Cardiac fibroblast (primary cell): ENCODE data around the gene NOL9.

Experiments used
- DNase-seq, 2 donors: peaks; one replicate each; pipeline versions ENCODE4 v3.0.0 to v3.0.0-alpha.2; 2010; ENCODE audit warnings: low read depth in 2 of 2
- H3K4me3 ChIP-seq, 2 donors: replicated peaks in 1 of 2; 1 replicate in 1 of 2; 2 replicates in 1 of 2; pipeline ENCODE4 v1.5.1; 2011; ENCODE audit warnings: low read depth in 2 of 2, low read length in 2 of 2, mild to moderate bottlenecking in 2 of 2, moderate library complexity in 1 of 2
- TF ChIP-seq, protein P1 (sequence below): IDR thresholded peaks from one replicate; pipeline ENCODE4 v1.5.1; 2011; ENCODE audit warnings: low read depth, mild to moderate bottlenecking, low read length, inconsistent platforms

NOL9 gene

DNA sequence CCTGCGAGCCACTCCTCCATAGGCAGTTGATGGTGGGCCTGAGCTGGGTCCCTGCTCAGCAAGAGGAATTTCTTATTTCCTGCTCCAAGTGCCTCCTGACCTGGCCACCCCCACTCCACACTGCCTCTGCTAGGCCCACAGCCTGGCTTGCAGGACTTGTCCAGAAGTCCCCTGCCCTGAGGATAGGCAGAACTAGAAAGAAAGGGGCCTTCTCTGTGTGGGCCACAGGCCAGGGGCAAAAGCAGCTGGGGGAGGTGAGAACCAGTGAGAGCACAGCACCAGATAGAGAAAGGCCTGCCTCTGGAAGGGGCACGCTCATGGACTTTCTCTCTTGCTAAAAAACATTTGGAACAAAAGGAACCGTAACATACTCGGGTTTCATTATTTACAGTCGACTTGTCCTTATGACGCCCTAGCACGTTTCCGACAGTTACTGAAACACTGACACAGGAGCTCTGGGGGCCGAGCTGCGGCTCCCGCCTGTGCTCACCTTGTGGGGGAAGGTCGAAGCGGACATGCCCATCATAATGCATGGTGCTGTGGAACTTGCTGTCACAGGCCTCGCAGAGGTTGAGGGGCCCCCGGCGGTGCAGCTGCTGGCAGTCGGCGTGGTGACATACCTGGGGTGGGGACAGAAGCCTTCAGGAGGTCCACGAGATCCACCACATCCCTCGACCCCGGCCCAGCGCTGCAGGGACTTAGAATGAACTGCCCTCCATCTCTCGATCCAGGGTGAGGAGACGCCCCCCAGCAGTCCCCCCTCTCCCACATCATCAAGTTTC lies 77.1 kb downstream of the NOL9 start:
- H3K4me3 ChIP-seq, result no peak overlapping the region
- TF ChIP-seq, protein P1, sequence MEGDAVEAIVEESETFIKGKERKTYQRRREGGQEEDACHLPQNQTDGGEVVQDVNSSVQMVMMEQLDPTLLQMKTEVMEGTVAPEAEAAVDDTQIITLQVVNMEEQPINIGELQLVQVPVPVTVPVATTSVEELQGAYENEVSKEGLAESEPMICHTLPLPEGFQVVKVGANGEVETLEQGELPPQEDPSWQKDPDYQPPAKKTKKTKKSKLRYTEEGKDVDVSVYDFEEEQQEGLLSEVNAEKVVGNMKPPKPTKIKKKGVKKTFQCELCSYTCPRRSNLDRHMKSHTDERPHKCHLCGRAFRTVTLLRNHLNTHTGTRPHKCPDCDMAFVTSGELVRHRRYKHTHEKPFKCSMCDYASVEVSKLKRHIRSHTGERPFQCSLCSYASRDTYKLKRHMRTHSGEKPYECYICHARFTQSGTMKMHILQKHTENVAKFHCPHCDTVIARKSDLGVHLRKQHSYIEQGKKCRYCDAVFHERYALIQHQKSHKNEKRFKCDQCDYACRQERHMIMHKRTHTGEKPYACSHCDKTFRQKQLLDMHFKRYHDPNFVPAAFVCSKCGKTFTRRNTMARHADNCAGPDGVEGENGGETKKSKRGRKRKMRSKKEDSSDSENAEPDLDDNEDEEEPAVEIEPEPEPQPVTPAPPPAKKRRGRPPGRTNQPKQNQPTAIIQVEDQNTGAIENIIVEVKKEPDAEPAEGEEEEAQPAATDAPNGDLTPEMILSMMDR, result no peak
- DNase-seq, result no peak

DNA sequence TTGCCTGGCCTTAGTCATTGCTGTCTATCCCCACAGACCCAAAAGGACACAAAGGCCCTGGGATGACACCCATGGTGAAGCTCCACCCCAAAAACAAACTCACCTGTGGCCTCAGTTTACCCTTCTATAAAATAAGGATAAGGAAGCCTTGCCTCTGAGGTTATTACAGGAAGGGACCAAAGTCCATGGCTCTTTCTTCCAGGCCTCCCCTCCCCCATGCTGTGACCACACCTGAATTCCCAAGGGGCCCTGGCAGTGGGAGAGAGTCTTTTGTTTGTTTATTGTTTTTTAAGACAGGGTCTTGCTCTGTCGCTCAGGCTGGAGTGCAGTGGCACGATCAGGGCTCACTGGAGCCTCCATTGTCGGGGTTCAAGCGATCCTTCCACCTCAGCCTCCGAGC lies 77.8 kb downstream of the NOL9 start:
- TF ChIP-seq, protein P1, result no peak
- no peak for DNase-seq
- no peak overlapping the region for H3K4me3 ChIP-seq

DNA sequence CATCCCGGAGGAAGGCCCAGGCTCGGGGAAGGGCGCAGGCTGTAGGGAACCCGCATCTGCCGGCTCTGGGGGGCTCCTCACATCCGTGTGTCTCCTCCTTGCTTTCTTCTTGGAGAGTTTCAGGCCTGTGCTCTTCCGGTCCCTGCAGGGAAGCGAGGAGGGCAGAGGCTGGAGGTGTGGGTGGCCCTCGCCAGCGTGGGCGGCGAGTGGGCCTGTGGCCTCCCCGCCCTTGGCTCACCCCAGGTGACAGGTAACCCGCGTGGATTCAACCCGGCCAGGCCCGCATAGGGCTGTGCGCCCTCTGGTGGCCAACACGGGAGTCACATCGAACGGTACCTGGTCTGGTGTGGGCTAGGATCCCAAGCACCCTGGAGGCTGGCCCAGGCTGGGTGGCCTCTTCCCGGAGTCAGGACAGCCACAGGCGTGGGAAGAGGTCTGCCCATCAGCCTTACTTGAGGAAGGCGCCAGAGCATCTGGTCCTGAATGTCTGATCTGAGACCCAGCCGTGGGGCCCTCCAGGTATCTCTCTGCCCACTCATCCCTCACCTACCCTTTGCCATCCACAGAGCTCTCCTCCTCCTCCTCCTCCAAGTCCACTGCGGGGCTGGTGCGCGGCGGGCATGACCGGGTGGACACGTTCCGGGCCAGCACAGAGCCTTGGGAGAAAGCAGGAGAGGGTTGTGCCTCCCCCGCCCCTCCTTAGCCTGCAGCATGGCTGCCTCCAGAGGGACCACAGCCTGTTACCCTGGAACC lies 78.8 kb downstream of the NOL9 start:
- H3K4me3 ChIP-seq, result no peak overlapping the region
- peak in 1 of 2 donors; percentile 44 for DNase-seq
- TF ChIP-seq, protein P1, result peak; percentile 87

DNA sequence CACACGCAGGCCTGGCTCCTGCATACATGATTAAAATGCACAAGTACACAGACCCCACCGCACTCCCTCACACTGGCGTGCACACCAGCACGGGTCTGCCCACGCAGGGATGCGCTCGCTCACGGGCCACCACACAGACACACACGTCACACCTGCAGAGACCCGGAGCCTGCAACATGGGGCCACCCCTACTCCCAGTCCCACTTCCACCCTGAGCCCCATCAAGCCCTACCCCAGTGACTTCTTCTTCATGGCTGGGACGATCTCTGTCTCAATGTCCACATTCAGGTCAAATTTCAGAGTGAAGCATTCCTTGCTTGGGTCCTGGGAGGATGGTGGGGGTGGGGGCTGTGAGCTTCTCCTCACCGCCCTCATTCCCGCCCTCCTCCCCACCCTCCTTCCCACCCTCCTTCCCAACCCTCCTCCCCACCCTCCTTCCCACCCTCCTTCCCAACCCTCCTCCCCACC lies 79.5 kb downstream of the NOL9 start:
- TF ChIP-seq, protein P1, result no peak
- no peak for DNase-seq
- no peak overlapping the region for H3K4me3 ChIP-seq

DNA sequence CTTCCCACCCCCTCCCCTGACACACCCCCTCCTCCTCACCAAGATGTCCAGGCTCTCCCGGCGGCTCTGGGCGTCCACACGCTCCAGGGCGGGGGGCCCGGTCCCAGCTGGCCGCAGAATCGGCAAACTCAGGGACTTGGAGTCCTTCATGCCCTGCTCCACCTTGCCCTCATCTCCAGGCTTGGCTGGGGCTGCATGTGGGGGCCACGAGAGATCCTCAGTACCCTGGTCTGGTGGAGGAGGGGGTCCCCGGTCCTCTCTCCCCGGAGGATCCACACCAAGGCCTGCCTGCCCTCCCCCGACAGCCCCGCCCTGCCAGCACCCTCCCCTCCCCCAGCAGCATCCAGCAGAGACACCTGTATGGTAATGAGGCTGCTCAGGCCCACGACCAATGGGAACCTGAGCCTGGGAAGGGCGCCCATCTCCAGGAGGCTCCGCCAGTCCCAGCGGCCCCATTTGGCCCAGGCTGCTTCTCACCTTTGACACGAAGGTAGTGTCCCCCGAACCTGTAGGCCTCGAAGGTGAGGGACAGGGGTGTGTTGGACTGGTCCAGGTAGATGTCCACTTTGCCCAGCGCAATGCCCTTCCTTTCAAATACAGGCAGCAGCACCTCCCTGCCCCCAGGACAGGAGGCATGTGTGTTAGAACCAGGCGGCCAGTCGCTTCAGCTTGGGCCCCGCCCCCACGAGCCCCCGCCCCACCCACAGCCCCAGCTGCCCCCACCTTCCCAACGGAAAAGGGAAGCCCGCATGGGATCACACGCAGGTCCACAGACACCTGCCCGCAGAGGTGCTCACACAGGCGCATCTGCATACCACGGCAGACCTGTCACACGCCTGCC lies 80.1 kb downstream of the NOL9 start:
- TF ChIP-seq, protein P1, result no peak
- DNase-seq, result no peak
- H3K4me3 ChIP-seq, result no peak overlapping the region

DNA sequence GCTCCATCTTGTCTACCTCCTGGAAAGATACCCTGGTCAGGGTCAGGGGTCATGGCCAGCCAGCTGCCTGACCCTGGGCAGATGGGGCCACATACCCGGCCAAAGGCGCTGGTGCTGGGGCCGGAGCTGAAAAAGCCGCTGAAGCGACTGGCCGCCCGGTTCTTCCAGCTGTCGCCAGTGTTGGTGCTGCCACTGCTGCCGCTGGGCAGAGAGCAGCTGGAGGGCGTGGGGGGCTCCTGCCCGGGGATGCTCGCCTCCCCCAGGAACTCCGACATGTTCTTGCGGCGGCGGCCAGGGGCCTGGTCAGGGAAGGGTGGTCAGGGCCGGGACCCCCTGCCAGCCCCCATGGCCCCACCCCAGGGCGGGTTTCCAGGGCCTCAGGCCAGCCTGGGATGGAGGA lies 81.2 kb downstream of the NOL9 start:
- DNase-seq, result no peak
- TF ChIP-seq, protein P1, result no peak
- H3K4me3 ChIP-seq, result no peak overlapping the region
